Measurements from ENCODE around the gene UBN1.

UBN1 gene

GRCh38 chr16:4880006-4880580 lies 32.8 kb downstream of the UBN1 start:
- ChIA-PET POLR2A (no interaction called here), CTCF (interaction anchor here (1.2 kb wide), 1 partner anchor 11 kb away, joined by 4 read pairs; no protein-coding TSS in a partner anchor)
- H3K27ac ChIP-seq (ENCODE audit: insufficient read depth in 1 of 2, low read depth in 1 of 2, low read length in 2 of 2, poor library complexity in 1 of 2, severe bottlenecking in 2 of 2) = no peak overlapping the region
- no peak for DNase-seq
- H3K27me3 ChIP-seq (replicated peaks in 2 of 5; ENCODE audit: control insufficient read depth in 4 of 5, insufficient read depth in 5 of 5, low read length in 4 of 5) = no peaks in the 10 kb centered on the region
- 94% methylated on average over 17 of the region's 17 CpGs for WGBS (ENCODE audit: insufficient coverage)
- no peaks in the 10 kb centered on the region for H3K4me1 ChIP-seq (ENCODE audit: control extremely low read depth in 1 of 4, control insufficient read depth in 4 of 4, insufficient read depth in 4 of 4, low read length in 3 of 4)
- no peaks in the 10 kb centered on the region for H3K9me3 ChIP-seq (ENCODE audit: control extremely low read depth in 1 of 5, control insufficient read depth in 4 of 5, insufficient read depth in 2 of 5, low read depth in 1 of 5, low read length in 4 of 5)
- peaks cover 25 to 97% (median 78%) of the 10 kb centered on the region in 4 experiments for H3K36me3 ChIP-seq (ENCODE audit: control insufficient read depth in 4 of 4, insufficient read depth in 4 of 4, low read length in 3 of 4)
- no peak overlapping the region for H3K4me3 ChIP-seq (ENCODE audit: control insufficient read depth in 1 of 7, extremely low read depth in 1 of 7, insufficient read depth in 4 of 7, low read depth in 2 of 7, low read length in 6 of 7)

DNA sequence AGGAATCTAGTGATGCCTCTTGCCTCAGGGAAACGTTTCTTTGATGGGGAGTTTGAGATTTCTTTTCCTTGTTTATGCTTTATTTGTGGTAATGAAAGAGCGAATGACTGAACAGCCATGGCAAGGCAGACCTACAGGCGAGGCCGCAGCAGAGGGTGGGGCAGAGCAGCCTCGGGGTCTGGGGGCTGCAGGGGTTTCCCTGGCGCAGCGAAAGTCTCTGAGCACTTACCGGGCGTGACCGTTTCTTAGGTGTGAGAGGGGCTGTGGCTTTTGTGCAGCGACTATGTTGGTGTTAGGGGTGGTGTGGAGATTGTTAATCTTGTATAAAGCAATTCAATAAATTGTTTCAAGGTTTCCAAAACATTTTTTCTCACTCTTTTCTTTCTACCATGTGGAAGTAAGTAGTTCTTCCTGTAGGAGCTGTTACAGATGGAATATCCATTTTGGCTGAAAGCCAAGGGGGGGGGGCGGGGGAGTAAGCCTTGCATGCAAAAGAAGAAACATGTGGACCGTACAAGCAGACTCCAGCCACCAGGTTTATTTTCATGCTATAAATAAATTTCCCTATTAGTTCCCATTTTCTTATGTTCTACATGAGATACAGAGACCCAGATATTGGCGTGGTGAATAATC lies 34.8 kb downstream of the UBN1 start:
- no peaks in the 10 kb centered on the region for H3K27me3 ChIP-seq (replicated peaks in 2 of 5; ENCODE audit: control insufficient read depth in 4 of 5, insufficient read depth in 5 of 5, low read length in 4 of 5)
- CTCF ChIA-PET = interaction anchor here (1.1 kb wide), 1 partner anchor 74 kb away, joined by 3 read pairs; no protein-coding TSS in a partner anchor
- POLR2A ChIA-PET = no interaction called here
- no peaks in the 10 kb centered on the region for H3K4me1 ChIP-seq (ENCODE audit: control extremely low read depth in 1 of 4, control insufficient read depth in 4 of 4, insufficient read depth in 4 of 4, low read length in 3 of 4)
- 90% methylated on average over 2 of the region's 14 CpGs for WGBS (ENCODE audit: insufficient coverage)
- H3K4me3 ChIP-seq (ENCODE audit: control insufficient read depth in 1 of 7, extremely low read depth in 1 of 7, insufficient read depth in 4 of 7, low read depth in 2 of 7, low read length in 6 of 7) = no peak overlapping the region
- peaks cover 22 to 96% (median 76%) of the 10 kb centered on the region in 4 experiments for H3K36me3 ChIP-seq (ENCODE audit: control insufficient read depth in 4 of 4, insufficient read depth in 4 of 4, low read length in 3 of 4)
- H3K27ac ChIP-seq (ENCODE audit: insufficient read depth in 1 of 2, low read depth in 1 of 2, low read length in 2 of 2, poor library complexity in 1 of 2, severe bottlenecking in 2 of 2) = no peak overlapping the region
- DNase-seq = no peak
- no peaks in the 10 kb centered on the region for H3K9me3 ChIP-seq (ENCODE audit: control extremely low read depth in 1 of 5, control insufficient read depth in 4 of 5, insufficient read depth in 2 of 5, low read depth in 1 of 5, low read length in 4 of 5)

DNA sequence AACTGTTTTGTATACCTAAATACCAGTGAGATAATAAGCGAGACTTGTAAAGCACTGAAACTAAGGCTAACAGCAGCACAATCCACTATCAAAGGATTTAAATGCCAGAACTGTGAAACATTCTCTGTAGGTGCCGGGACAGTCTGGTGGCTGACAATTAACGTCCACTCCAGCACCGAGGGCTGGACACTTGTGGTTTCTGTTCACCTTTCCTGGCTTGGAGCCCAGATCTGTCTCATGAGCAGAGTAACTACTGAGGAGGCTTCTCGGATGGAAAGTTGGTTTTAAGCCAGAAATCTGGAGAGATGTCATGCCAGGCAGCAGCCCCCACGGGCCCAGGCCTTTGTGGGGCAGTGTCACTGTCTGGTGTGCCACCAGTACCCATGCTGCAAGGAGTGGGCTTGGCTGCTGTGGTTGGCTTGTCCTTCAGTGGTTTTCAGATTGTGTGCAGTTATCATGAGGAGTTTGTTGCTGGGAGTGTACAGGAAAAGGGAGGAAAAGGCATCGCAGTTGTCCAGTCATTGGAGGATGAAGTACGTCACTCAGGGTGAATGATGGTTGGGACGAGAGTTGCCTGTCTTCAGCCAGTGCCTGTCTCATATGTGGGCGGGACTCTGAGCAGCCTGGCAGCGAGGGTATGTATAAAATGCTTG lies 35.5 kb downstream of the UBN1 start:
- no peak overlapping the region for H3K27ac ChIP-seq (ENCODE audit: insufficient read depth in 1 of 2, low read depth in 1 of 2, low read length in 2 of 2, poor library complexity in 1 of 2, severe bottlenecking in 2 of 2)
- POLR2A ChIA-PET = no interaction called here
- 96% methylated on average over 10 of the region's 11 CpGs for WGBS (ENCODE audit: insufficient coverage)
- no peaks in the 10 kb centered on the region for H3K27me3 ChIP-seq (replicated peaks in 2 of 5; ENCODE audit: control insufficient read depth in 4 of 5, insufficient read depth in 5 of 5, low read length in 4 of 5)
- no peak for DNase-seq
- no peaks in the 10 kb centered on the region for H3K9me3 ChIP-seq (ENCODE audit: control extremely low read depth in 1 of 5, control insufficient read depth in 4 of 5, insufficient read depth in 2 of 5, low read depth in 1 of 5, low read length in 4 of 5)
- peaks cover 22 to 94% (median 71%) of the 10 kb centered on the region in 4 experiments for H3K36me3 ChIP-seq (ENCODE audit: control insufficient read depth in 4 of 4, insufficient read depth in 4 of 4, low read length in 3 of 4)
- no peak overlapping the region for H3K4me3 ChIP-seq (ENCODE audit: control insufficient read depth in 1 of 7, extremely low read depth in 1 of 7, insufficient read depth in 4 of 7, low read depth in 2 of 7, low read length in 6 of 7)
- H3K4me1 ChIP-seq (ENCODE audit: control extremely low read depth in 1 of 4, control insufficient read depth in 4 of 4, insufficient read depth in 4 of 4, low read length in 3 of 4) = no peaks in the 10 kb centered on the region
- CTCF ChIA-PET = interaction anchor here (1.1 kb wide), 1 partner anchor 73 kb away, joined by 3 read pairs; no protein-coding TSS in a partner anchor

DNA sequence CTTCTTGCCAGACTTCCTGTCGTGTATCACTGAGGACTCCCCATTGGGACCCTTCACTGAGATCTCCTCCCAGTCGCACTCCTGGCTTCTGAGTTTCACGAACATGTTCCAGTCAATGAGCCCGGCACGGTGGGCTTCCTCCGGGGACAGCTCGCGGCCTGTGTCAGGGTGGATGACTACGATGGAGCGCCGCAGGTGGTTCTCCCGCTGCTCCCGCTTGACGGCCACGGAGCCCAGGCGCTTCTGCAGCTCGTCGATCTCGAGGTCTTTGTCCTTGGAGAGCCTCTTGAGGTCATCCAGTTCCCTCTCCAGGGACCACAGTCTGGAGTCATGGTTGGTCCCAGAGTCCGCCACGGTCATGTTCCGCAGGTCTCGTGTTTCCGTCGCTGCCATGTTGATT lies 36.2 kb downstream of the UBN1 start:
- H3K4me3 ChIP-seq (ENCODE audit: control insufficient read depth in 1 of 7, extremely low read depth in 1 of 7, insufficient read depth in 4 of 7, low read depth in 2 of 7, low read length in 6 of 7) = no peak overlapping the region
- ChIA-PET CTCF (interaction anchor here (0.9 kb wide), 1 partner anchor 11 kb away, joined by 3 read pairs; no protein-coding TSS in a partner anchor), POLR2A (no interaction called here)
- WGBS (ENCODE audit: insufficient coverage) = 98% methylated on average over 25 of the region's 25 CpGs
- no peak overlapping the region for H3K27ac ChIP-seq (ENCODE audit: insufficient read depth in 1 of 2, low read depth in 1 of 2, low read length in 2 of 2, poor library complexity in 1 of 2, severe bottlenecking in 2 of 2)
- H3K36me3 ChIP-seq (ENCODE audit: control insufficient read depth in 4 of 4, insufficient read depth in 4 of 4, low read length in 3 of 4) = peaks cover 18 to 88% (median 64%) of the 10 kb centered on the region in 4 experiments
- DNase-seq = no peak
- H3K9me3 ChIP-seq (ENCODE audit: control extremely low read depth in 1 of 5, control insufficient read depth in 4 of 5, insufficient read depth in 2 of 5, low read depth in 1 of 5, low read length in 4 of 5) = no peaks in the 10 kb centered on the region
- no peaks in the 10 kb centered on the region for H3K4me1 ChIP-seq (ENCODE audit: control extremely low read depth in 1 of 4, control insufficient read depth in 4 of 4, insufficient read depth in 4 of 4, low read length in 3 of 4)
- H3K27me3 ChIP-seq (replicated peaks in 2 of 5; ENCODE audit: control insufficient read depth in 4 of 5, insufficient read depth in 5 of 5, low read length in 4 of 5) = no peaks in the 10 kb centered on the region

GRCh38 chr16:4884209-4884608 lies 36.9 kb downstream of the UBN1 start:
- CTCF ChIA-PET = interaction anchor here (0.9 to 1.5 kb wide), 2 partner anchors 10 to 12 kb away, joined by 3 to 7 read pairs; no protein-coding TSS in a partner anchor
- DNase-seq = no peak
- H3K4me3 ChIP-seq (ENCODE audit: control insufficient read depth in 1 of 7, extremely low read depth in 1 of 7, insufficient read depth in 4 of 7, low read depth in 2 of 7, low read length in 6 of 7) = no peak overlapping the region
- H3K36me3 ChIP-seq (ENCODE audit: control insufficient read depth in 4 of 4, insufficient read depth in 4 of 4, low read length in 3 of 4) = peaks cover 18 to 80% (median 62%) of the 10 kb centered on the region in 4 experiments
- no peaks in the 10 kb centered on the region for H3K9me3 ChIP-seq (ENCODE audit: control extremely low read depth in 1 of 5, control insufficient read depth in 4 of 5, insufficient read depth in 2 of 5, low read depth in 1 of 5, low read length in 4 of 5)
- no peaks in the 10 kb centered on the region for H3K27me3 ChIP-seq (replicated peaks in 2 of 5; ENCODE audit: control insufficient read depth in 4 of 5, insufficient read depth in 5 of 5, low read length in 4 of 5)
- H3K27ac ChIP-seq (ENCODE audit: insufficient read depth in 1 of 2, low read depth in 1 of 2, low read length in 2 of 2, poor library complexity in 1 of 2, severe bottlenecking in 2 of 2) = no peak overlapping the region
- H3K4me1 ChIP-seq (ENCODE audit: control extremely low read depth in 1 of 4, control insufficient read depth in 4 of 4, insufficient read depth in 4 of 4, low read length in 3 of 4) = no peaks in the 10 kb centered on the region
- POLR2A ChIA-PET = no interaction called here
- WGBS (ENCODE audit: insufficient coverage) = 96% methylated on average over 19 of the region's 34 CpGs

- H3K9me3 ChIP-seq (ENCODE audit: control extremely low read depth in 1 of 5, control insufficient read depth in 4 of 5, insufficient read depth in 2 of 5, low read depth in 1 of 5, low read length in 4 of 5) = no peaks in the 10 kb centered on the region
- 97% methylated on average over 45 of the region's 45 CpGs for WGBS (ENCODE audit: insufficient coverage)
- no peak overlapping the region for H3K4me3 ChIP-seq (ENCODE audit: control insufficient read depth in 1 of 7, extremely low read depth in 1 of 7, insufficient read depth in 4 of 7, low read depth in 2 of 7, low read length in 6 of 7)
- CTCF ChIA-PET = interaction anchor here (1.5 kb wide), 1 partner anchor 11 kb away, joined by 7 read pairs; no protein-coding TSS in a partner anchor
- no peaks in the 10 kb centered on the region for H3K4me1 ChIP-seq (ENCODE audit: control extremely low read depth in 1 of 4, control insufficient read depth in 4 of 4, insufficient read depth in 4 of 4, low read length in 3 of 4)
- no peak for DNase-seq
- POLR2A ChIA-PET = no interaction called here
- peaks cover 10 to 71% (median 53%) of the 10 kb centered on the region in 4 experiments for H3K36me3 ChIP-seq (ENCODE audit: control insufficient read depth in 4 of 4, insufficient read depth in 4 of 4, low read length in 3 of 4)
- H3K27me3 ChIP-seq (replicated peaks in 2 of 5; ENCODE audit: control insufficient read depth in 4 of 5, insufficient read depth in 5 of 5, low read length in 4 of 5) = no peaks in the 10 kb centered on the region
- no peak overlapping the region for H3K27ac ChIP-seq (ENCODE audit: insufficient read depth in 1 of 2, low read depth in 1 of 2, low read length in 2 of 2, poor library complexity in 1 of 2, severe bottlenecking in 2 of 2)
Measured at GRCh38 chr16:4884972-4885874, 37.9 kb downstream of the UBN1 start.

Data from common myeloid progenitor, CD34-positive (primary cell).